H9 (cell line): ENCODE data around the gene TMEM209. TPM values are rescaled to one million over a fixed set of nuclear protein-coding genes. Genes with fewer than 3 reads are reported as not detected.

Experiments
- DNase-seq: peaks from one replicate; pipeline ENCODE4 v3.0.0-alpha.2; 2017
- H2AFZ ChIP-seq: one replicate; pipeline ENCODE4 v1.6.1; 2013; ENCODE audit warnings: mild to moderate bottlenecking, low read length, control low read depth, moderate library complexity
- H2AK5ac ChIP-seq: 2 replicates; pipeline ENCODE4 v1.6.1; 2013; ENCODE audit warnings: low read length, control low read depth, mixed read lengths; ENCODE audit not compliant: insufficient read length
- H2BK120ac ChIP-seq: one replicate; pipeline ENCODE4 v1.6.1; 2013; ENCODE audit warnings: low read depth, mild to moderate bottlenecking, low read length, control low read depth, inconsistent platforms; ENCODE audit not compliant: poor library complexity, severe bottlenecking
- H2BK12ac ChIP-seq: 2 replicates; pipeline ENCODE4 v1.6.1; 2013; ENCODE audit warnings: low read length, control low read depth, mixed read lengths, low read depth; ENCODE audit not compliant: insufficient read length
- H2BK15ac ChIP-seq: 2 replicates; pipeline ENCODE4 v1.6.1; 2013; ENCODE audit warnings: low read depth, low read length, control low read depth
- H2BK20ac ChIP-seq: one replicate; pipeline ENCODE4 v1.6.1; 2013; ENCODE audit warnings: low read depth, mild to moderate bottlenecking, low read length, control low read depth, inconsistent platforms; ENCODE audit not compliant: poor library complexity, severe bottlenecking
- H2BK5ac ChIP-seq: 2 replicates; pipeline ENCODE4 v1.6.1; 2013; ENCODE audit warnings: low read length, control low read depth, mixed read lengths; ENCODE audit not compliant: insufficient read length
- H3K14ac ChIP-seq: 2 replicates; pipeline ENCODE4 v1.6.1; 2013; ENCODE audit warnings: low read length, control low read depth; ENCODE audit not compliant: insufficient read depth
- H3K18ac ChIP-seq: 2 replicates; pipeline ENCODE4 v1.6.1; 2013; ENCODE audit warnings: low read depth, mild to moderate bottlenecking, mixed read lengths, low read length, control low read depth; ENCODE audit not compliant: insufficient read length
- H3K23ac ChIP-seq: 2 replicates; pipeline ENCODE4 v1.6.1; 2013; ENCODE audit warnings: low read length, control low read depth, mixed read lengths, low read depth; ENCODE audit not compliant: insufficient read length
- H3K23me2 ChIP-seq: 2 replicates; pipeline ENCODE4 v1.6.1; 2013; ENCODE audit warnings: low read depth, mild to moderate bottlenecking, mixed read lengths, low read length, control low read depth; ENCODE audit not compliant: insufficient read length, poor library complexity, severe bottlenecking
- H3K27ac ChIP-seq: 2 replicates; pipeline ENCODE4 v1.5.1; 2013; ENCODE audit warnings: low read length, control low read depth, mixed read lengths, low read depth; ENCODE audit not compliant: insufficient read length
- H3K27me3 ChIP-seq: 2 replicates; pipeline ENCODE4 v1.6.1; 2013; ENCODE audit warnings: low read length, control low read depth, inconsistent platforms; ENCODE audit not compliant: insufficient read depth
- H3K4ac ChIP-seq: 2 replicates; pipeline ENCODE4 v1.6.1; 2013; ENCODE audit warnings: low read depth, mild to moderate bottlenecking, control low read depth, inconsistent platforms, low read length, moderate library complexity
- H3K4me1 ChIP-seq: 2 replicates; pipeline ENCODE4 v1.6.1; 2013; ENCODE audit warnings: low read length, control low read depth, inconsistent platforms; ENCODE audit not compliant: insufficient read depth
- H3K4me2 ChIP-seq: 2 replicates; pipeline ENCODE4 v1.6.1; 2013; ENCODE audit warnings: low read length, control low read depth, mixed read lengths; ENCODE audit not compliant: insufficient read length, insufficient read depth
- H3K56ac ChIP-seq: 2 replicates; pipeline ENCODE4 v1.6.1; 2013; ENCODE audit warnings: low read depth, mild to moderate bottlenecking, mixed read lengths, low read length, control low read depth; ENCODE audit not compliant: insufficient read length
- H3K79me1 ChIP-seq: 2 replicates; pipeline ENCODE4 v1.6.1; 2013; ENCODE audit warnings: low read depth, mild to moderate bottlenecking, moderate library complexity, low read length, control low read depth, inconsistent platforms; ENCODE audit not compliant: insufficient read depth, poor library complexity, severe bottlenecking
- H3K79me2 ChIP-seq: 2 replicates; pipeline ENCODE4 v1.6.1; 2013; ENCODE audit warnings: low read length, control low read depth, inconsistent platforms; ENCODE audit not compliant: insufficient read depth
- H3K9ac ChIP-seq: 2 replicates; pipeline ENCODE4 v1.6.1; 2013; ENCODE audit warnings: low read length, control low read depth, mixed read lengths; ENCODE audit not compliant: insufficient read length; ENCODE audit errors: extremely low read depth
- H3K9me3 ChIP-seq: one replicate; pipeline ENCODE4 v1.6.1; 2013; ENCODE audit warnings: low read depth, low read length, inconsistent platforms; ENCODE audit not compliant: control insufficient read depth
- H3T11ph ChIP-seq: one replicate; pipeline ENCODE4 v1.6.1; 2013; ENCODE audit warnings: mild to moderate bottlenecking, low read length, control low read depth, inconsistent platforms
- H4K20me1 ChIP-seq: one replicate; pipeline ENCODE4 v1.6.1; 2013; ENCODE audit not compliant: control insufficient read depth, insufficient read length, insufficient read depth
- H4K5ac ChIP-seq: 2 replicates; pipeline ENCODE4 v1.6.1; 2013; ENCODE audit warnings: low read depth, mild to moderate bottlenecking, mixed read lengths, low read length, control low read depth; ENCODE audit not compliant: insufficient read length
- H4K8ac ChIP-seq: replicated peaks from 2 replicates; pipeline ENCODE4 v1.6.1; 2013; ENCODE audit warnings: low read length, control low read depth, mixed read lengths, low read depth; ENCODE audit not compliant: insufficient read length
- H4K91ac ChIP-seq: 2 replicates; pipeline ENCODE4 v1.6.1; 2013; ENCODE audit warnings: low read depth, mild to moderate bottlenecking, moderate library complexity, mixed read lengths, low read length, control low read depth; ENCODE audit not compliant: insufficient read length
- H3K27ac Mint-ChIP-seq, 3 experiments: 2 replicates in 2 of 3; 3 replicates in 1 of 3; pipeline ENCODE4 v1.8.0; 2020 to 2021; ENCODE audit warnings: mixed read lengths in 3 of 3, mild to moderate bottlenecking in 1 of 3, moderate library complexity in 1 of 3
- H3K27me3 Mint-ChIP-seq: 2 replicates; pipeline ENCODE4 v1.8.0; 2021; ENCODE audit warnings: low read depth, mild to moderate bottlenecking, moderate library complexity, mixed read lengths
- H3K36me3 Mint-ChIP-seq, 3 experiments: 2 replicates in 2 of 3; 3 replicates in 1 of 3; pipeline ENCODE4 v1.8.0; 2020 to 2021; ENCODE audit warnings: low read depth in 3 of 3, mixed read lengths in 3 of 3; ENCODE audit not compliant: insufficient read depth in 1 of 3
- H3K4me1 Mint-ChIP-seq, 2 experiments: 2 replicates each; pipeline ENCODE4 v1.8.0; 2020; ENCODE audit warnings: mixed read lengths in 2 of 2
- H3K4me3 Mint-ChIP-seq, 2 experiments: 2 replicates in 1 of 2; 3 replicates in 1 of 2; pipeline ENCODE4 v1.8.0; 2020 to 2021; ENCODE audit warnings: mild to moderate bottlenecking in 2 of 2, mixed read lengths in 2 of 2, moderate library complexity in 1 of 2
- H3K9me3 Mint-ChIP-seq, 2 experiments: 2 replicates in 1 of 2; 3 replicates in 1 of 2; pipeline ENCODE4 v1.8.0; 2020; ENCODE audit warnings: mild to moderate bottlenecking in 2 of 2, mixed read lengths in 2 of 2, moderate library complexity in 1 of 2
- WGBS: extraction: QIAGEN DNeasy Blood & Tissue Kit; methylation state at CpG from one replicate; pipeline ENCODE4 v1.1.7; 2013; ENCODE audit warnings: missing lambda C conversion rate, low lambda C conversion rate, mixed read lengths; ENCODE audit not compliant: insufficient read length; ENCODE audit errors: extremely low coverage; 5-methylcytosine and 5-hydroxymethylcytosine counted together
- total RNA-seq: library from RNA; stranded (reverse); gene quantifications from 2 replicates; pipeline ENCODE4 v1.2.1, GENCODE V29; 2021
- TF ChIP-seq, protein P1 (sequence below): fragments of 200-600 bp; sonication (generic); conservative IDR thresholded peaks from 3 replicates; pipeline ENCODE4 v1.8.0; 2021; ENCODE audit warnings: antibody characterized with exemption, mild to moderate bottlenecking

TMEM209 gene
- total RNA-seq, 1 experiment from 2014 or later: 30.8 TPM

- no peak overlapping the region for H3K23ac ChIP-seq
- no peak overlapping the region for H4K8ac ChIP-seq
- H3T11ph ChIP-seq: no peak overlapping the region
- Mint-ChIP-seq H3K9me3 (no peaks in the 10 kb centered on the region), H3K27me3 (peaks cover 15% of the 10 kb centered on the region), H3K4me3 (no peak overlapping the region), H3K27ac (peak overlapping the region in 1 of 3 experiments; percentile 55; a peak in 1 of 7 replicates), H3K36me3 (peaks cover 3 to 21% (median 18%) of the 10 kb centered on the region in 3 experiments), H3K4me1 (peaks cover 17 to 34% of the 10 kb centered on the region in 2 experiments)
- H3K79me1 ChIP-seq: no peaks in the 10 kb centered on the region
- H3K18ac ChIP-seq: no peak overlapping the region
- no peaks in the 10 kb centered on the region for H3K79me2 ChIP-seq
- no peaks in the 10 kb centered on the region for H3K9me3 ChIP-seq
- no peak overlapping the region for H4K91ac ChIP-seq
- no peak overlapping the region for H3K56ac ChIP-seq
- H3K14ac ChIP-seq: no peak overlapping the region
- H3K23me2 ChIP-seq: no peaks in the 10 kb centered on the region
- 0 out of 2 replicates have a peak, but pooled peaks cover 2% of the 10 kb centered on the region for H3K4me1 ChIP-seq
- TF ChIP-seq, protein P1, sequence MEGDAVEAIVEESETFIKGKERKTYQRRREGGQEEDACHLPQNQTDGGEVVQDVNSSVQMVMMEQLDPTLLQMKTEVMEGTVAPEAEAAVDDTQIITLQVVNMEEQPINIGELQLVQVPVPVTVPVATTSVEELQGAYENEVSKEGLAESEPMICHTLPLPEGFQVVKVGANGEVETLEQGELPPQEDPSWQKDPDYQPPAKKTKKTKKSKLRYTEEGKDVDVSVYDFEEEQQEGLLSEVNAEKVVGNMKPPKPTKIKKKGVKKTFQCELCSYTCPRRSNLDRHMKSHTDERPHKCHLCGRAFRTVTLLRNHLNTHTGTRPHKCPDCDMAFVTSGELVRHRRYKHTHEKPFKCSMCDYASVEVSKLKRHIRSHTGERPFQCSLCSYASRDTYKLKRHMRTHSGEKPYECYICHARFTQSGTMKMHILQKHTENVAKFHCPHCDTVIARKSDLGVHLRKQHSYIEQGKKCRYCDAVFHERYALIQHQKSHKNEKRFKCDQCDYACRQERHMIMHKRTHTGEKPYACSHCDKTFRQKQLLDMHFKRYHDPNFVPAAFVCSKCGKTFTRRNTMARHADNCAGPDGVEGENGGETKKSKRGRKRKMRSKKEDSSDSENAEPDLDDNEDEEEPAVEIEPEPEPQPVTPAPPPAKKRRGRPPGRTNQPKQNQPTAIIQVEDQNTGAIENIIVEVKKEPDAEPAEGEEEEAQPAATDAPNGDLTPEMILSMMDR: no peak
- no peak overlapping the region for H3K9ac ChIP-seq
- H2BK5ac ChIP-seq: no peak overlapping the region
- no peak overlapping the region for H3K27ac ChIP-seq
- H3K27me3 ChIP-seq: no peaks in the 10 kb centered on the region
- H4K20me1 ChIP-seq: peaks cover 4% of the 10 kb centered on the region
- no peak for DNase-seq
- H2BK12ac ChIP-seq: no peak overlapping the region
- no peak overlapping the region for H2AK5ac ChIP-seq
- no peak overlapping the region for H4K5ac ChIP-seq
- H3K4me2 ChIP-seq: no peak overlapping the region
- H2BK20ac ChIP-seq: no peak overlapping the region
- WGBS: no CpG with 5 or more reads among the region's 10 CpGs
- H3K4ac ChIP-seq: no peak overlapping the region
- H2BK120ac ChIP-seq: no peak overlapping the region
- no peak overlapping the region for H2BK15ac ChIP-seq
- no peak overlapping the region for H2AFZ ChIP-seq
Measured at GRCh38 chr7:130135208-130136205, 69.7 kb downstream of the TMEM209 start.
